DLD1 (cell line): Measurements from ENCODE around the gene VIL1.

ENCODE experiments used
- in situ Hi-C: cut with HindIII; loops from 2 replicates; pipeline ENCODE4 v1.10.0; 2017; ENCODE audit warnings: low sequenced_read_pairs

VIL1 gene

DNA sequence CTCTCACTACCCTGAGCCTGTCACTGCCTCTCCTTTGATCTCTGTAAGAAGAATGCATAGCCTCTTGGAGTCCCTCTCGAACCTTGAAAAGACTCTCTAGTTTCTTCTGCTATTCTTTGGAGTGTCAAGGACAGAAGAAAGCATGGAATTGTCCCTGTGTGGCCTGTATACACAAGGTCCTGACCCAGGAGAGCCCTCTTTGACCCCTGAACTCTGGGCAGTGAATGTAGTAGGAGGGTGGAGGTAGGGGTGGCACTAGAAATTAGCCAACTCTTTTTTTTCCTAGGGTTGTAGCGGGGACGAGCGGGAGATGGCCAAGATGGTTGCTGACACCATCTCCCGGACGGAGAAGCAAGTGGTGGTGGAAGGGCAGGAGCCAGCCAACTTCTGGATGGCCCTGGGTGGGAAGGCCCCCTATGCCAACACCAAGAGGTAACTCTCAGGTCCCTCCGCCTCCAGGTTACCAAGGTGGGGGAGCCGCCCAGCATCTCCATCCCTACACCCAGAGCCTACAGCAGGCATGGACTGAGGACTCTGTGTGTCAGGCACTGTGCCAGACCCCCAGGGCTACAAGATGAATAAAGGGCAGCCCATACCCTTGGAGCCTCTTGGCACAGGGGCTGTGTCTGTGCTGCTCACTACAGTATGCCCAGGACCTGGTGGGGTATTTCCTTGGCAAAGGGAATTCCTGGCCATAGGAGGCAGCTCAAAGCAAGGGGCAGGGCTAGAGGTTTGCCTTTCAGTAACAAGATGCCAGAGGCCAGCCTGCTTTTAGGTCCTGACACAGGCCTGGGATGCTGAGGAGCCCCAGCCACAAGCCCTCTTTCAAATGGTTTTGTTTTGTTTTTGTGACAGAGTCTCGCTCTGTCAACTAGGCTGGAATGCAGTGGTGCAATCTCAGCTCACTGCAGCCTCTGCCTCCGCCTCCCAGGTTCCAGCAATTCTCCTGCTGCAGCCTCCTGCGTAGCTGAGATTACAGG, 16.4 kb downstream of the VIL1 start:
- in situ Hi-C loops, result no loop called here

- in situ Hi-C loops, result no loop called here
Measured at GRCh38 chr2:218436992-218437391, 18.1 kb downstream of the VIL1 start.

- in situ Hi-C loops, result no loop called here
Measured at GRCh38 chr2:218437969-218438368, 19.0 kb downstream of the VIL1 start.

DNA sequence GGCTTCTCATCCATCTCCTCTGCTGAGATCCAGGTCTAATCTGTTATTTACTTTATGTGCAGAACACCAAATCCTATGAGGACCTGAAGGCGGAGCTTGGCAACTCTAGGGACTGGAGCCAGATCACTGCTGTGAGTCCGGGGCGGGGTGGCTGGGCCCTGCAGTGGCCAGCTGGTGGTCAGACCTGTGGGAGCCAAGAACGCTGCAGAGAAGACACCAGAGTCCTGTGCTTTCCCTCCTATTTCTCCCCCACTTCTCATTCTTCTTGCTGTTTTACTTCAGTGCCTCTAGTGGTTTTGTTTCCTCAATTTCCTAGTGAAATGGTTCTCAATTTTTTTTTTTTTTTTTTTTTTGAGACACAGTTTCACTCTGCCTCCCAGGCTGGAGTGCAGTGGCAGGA, 19.7 kb downstream of the VIL1 start:
- in situ Hi-C loops, result no loop called here

- in situ Hi-C loops, result no loop called here
Measured at GRCh38 chr2:218444692-218445357, 25.9 kb downstream of the VIL1 start.

- in situ Hi-C loops, result no loop called here
Measured at GRCh38 chr2:218445602-218446001, 26.7 kb downstream of the VIL1 start.

GRCh38 chr2:218446547-218446946, 27.6 kb downstream of the VIL1 start:
- in situ Hi-C loops, result no loop called here

- in situ Hi-C loops, result no loop called here
Measured at GRCh38 chr2:218447072-218447471, 28.1 kb downstream of the VIL1 start.

DNA sequence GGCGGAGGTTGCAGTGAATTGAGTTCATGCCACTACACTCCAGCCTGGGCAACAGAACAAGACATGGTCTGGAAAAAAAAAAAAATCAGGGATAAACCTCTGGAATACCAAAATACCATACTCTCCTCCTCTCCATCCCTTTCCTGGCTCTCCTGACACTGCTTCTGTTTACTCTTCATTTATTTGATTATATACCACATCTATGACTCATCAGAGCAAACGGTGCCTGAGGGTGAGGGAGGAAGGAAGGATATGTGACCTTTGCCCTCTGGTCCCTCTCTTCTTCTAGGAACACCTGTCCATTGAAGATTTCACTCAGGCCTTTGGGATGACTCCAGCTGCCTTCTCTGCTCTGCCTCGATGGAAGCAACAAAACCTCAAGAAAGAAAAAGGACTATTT, 30.0 kb downstream of the VIL1 start:
- in situ Hi-C loops, result no loop called here

DNA sequence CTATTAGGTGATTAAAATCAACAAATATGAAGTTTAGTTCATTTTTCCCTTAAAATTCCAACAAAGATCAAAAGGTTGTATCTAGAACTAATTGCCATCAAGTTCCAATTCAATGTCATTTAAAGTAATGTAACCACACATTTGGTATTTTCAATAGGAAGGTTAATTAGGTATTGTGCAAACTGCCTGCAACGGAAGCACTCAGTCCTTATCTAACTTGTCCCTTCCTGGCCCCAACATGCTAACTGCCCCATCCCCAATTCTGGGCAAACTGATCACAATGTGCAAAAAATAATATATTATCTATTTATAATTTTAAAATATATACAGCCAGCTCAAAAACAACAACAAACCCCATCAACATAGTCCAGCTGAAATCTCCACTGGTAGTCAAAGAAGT, 33.2 kb downstream of the VIL1 start:
- in situ Hi-C loops, result no loop called here

DNA sequence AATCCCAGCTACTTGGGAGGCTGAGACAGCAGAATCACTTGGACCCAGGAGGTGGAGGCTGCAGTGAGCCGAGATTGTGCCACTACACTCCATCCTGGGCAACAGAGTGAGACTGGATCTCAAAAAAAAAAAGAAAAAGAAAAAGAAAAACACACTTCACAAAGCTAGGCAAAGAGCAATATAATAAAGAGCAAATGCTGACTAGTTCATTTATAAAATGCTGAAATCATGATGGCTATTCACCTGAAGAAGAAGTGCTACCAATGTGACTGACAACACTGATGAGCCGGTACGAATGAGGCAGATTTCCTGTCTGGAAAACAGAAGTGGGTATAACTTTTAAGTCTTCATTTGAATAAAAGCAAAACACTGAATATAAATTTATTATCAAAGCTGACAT, 37.9 kb downstream of the VIL1 start:
- in situ Hi-C loops, result no loop called here

GRCh38 chr2:218458598-218458997, 39.7 kb downstream of the VIL1 start:
- in situ Hi-C loops, result no loop called here

GRCh38 chr2:218465987-218466633, 47.2 kb downstream of the VIL1 start:
- in situ Hi-C loops, result no loop called here

- in situ Hi-C loops, result no loop called here
Measured at GRCh38 chr2:218470448-218470847, 51.5 kb downstream of the VIL1 start.

GRCh38 chr2:218471036-218471435, 52.1 kb downstream of the VIL1 start:
- in situ Hi-C loops, result no loop called here

- in situ Hi-C loops, result no loop called here
Measured at GRCh38 chr2:218471982-218472381, 53.1 kb downstream of the VIL1 start.

DNA sequence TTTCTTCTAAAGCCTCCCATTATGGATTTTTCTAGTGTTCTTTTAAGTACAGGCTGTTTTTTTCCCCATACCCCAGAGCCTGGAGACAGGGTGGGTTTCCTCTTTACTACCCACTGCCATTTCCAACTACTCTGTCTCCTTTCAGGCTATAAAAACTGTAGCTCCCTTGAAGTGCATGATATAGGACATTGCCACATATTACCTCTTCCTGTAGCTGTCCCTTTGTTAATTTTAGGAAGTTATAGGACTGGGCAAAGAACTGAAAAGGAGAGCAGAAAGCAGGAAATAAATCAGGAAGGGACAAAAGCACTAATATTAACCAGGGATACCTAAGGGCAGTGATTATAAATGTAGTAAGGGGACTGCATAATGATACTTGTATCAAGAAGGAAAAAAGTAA, 54.1 kb downstream of the VIL1 start:
- in situ Hi-C loops, result no loop called here

GRCh38 chr2:218474527-218474926, 55.6 kb downstream of the VIL1 start:
- in situ Hi-C loops, result no loop called here

DNA sequence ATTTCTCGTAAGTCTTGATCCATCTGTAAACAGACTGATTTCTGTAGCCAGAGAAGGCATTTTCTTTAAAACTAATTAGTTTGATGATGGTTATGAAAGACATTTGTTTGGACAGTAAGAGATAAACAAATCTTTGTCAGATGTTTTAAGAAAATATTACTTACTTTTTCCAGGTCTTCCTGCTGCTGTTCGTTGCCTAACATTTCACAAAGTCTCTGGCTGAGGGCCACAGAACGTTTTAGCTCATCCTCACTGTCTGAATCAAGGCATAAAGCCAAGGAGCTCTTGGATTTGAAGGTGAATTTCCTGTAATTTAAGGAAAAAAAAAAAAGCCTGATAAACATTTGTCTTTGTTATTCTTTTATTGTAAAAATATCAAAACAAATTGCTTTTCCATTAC, 57.8 kb downstream of the VIL1 start:
- in situ Hi-C loops, result no loop called here

DNA sequence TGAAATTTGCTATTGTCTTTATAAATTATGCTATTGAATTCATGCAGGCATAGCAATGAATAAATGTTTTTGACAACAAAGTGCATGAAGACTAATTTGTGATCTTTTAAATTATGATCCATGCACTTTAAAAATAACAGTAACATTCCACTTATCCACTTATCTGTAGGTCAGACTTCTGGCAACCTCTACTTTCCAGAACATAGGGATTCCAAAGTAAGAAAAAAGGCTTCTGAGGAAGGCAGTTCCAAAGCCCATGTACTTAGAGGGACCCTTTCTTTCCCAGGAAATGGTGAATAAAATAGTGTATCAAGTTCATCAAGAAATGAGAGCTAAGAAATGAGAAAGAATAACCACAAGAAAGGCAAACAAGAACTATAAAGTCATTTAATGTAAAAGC, 58.3 kb downstream of the VIL1 start:
- in situ Hi-C loops, result no loop called here

DNA sequence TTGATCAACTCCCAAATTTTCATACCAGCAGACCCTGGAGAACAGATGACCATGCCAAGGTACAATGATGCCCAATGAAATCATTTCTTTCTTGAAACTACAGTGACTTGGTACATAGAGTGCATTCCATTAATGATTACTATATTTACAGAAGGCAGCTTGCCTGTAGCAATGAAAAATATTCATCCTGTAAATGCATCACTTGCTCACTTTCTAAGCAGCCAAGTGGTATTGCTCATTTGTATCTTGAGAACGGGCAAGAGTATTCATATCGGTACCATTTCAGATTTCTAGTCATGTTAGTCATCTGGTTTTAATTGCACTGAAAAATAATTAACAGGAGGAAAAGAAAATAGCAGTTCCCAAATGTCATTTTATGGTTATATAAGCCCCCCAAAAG, 59.6 kb downstream of the VIL1 start:
- in situ Hi-C loops, result no loop called here

- in situ Hi-C loops, result no loop called here
Measured at GRCh38 chr2:218479595-218479994, 60.7 kb downstream of the VIL1 start.
